HCT116 (cell line): ENCODE measurements around the gene CCL16. TPM values are rescaled to one million over a fixed set of nuclear protein-coding genes. Genes with fewer than 3 reads are reported as not detected.

Experiments used
- ATAC-seq: fragments of 200-7000 bp; cut with Tn5 transposase; 2 replicates; pipeline ENCODE4 v1.9.1; 2020; ENCODE audit warnings: mild to moderate bottlenecking, moderate library complexity
- BruUV-seq: library from RNA; stranded (reverse); fragments of 400-500 nt; replicated peaks from 2 replicates; lab custom pipeline; 2021; lab: Mats Ljungman, UMichigan
- CTCF ChIA-PET: fragments of 300-600 bp; sonication (Branson Sonifier 250); formaldehyde crosslinking; loops from one replicate; lab custom pipeline; 2021; ENCODE audit warnings: antibody characterized with exemption; lab: Charles Lee
- POLR2A ChIA-PET: fragments of 300-600, 350-600 bp; sonication (Branson Sonifier 250); formaldehyde crosslinking; loops from one replicate; lab custom pipeline; 2021; ENCODE audit warnings: antibody characterized with exemption; lab: Charles Lee
- RAD21 ChIA-PET, 2 experiments: fragments of 300-600 bp; sonication (Branson Sonifier 250); formaldehyde crosslinking; loops; one replicate each; lab custom pipeline; 2023; ENCODE audit warnings: low total read pairs in 2 of 2; ENCODE audit not compliant: uncharacterized antibody in 2 of 2, unreplicated experiment in 2 of 2, low non-redundant PET in 1 of 2; lab: Charles Lee
- DNase-seq: peaks from one replicate; pipeline ENCODE4 v3.0.0-alpha.2; 2010; ENCODE audit warnings: low read depth, low spot score
- H2AFZ ChIP-seq: fragments of 200-600 bp; shearing (Covaris generic), sonication (generic); 2 replicates; pipeline ENCODE4 v1.6.1; 2017; ENCODE audit warnings: low read depth, mixed run types, mixed read lengths, antibody characterized with exemption, low read length; ENCODE audit not compliant: poor library complexity, severe bottlenecking
- H3K27ac ChIP-seq: 2 replicates; pipeline ENCODE4 v1.5.1; 2012; ENCODE audit warnings: low read depth, low read length
- H3K27me3 ChIP-seq: fragments of 200-600 bp; sonication (generic); 2 replicates; pipeline ENCODE4 v1.6.1; 2016; ENCODE audit warnings: mixed run types, low read length, mixed read lengths; ENCODE audit not compliant: insufficient read depth
- H3K36me3 ChIP-seq, 2 experiments: fragments of 200-500 bp in 1 of 2; fragments of 200-600 bp in 1 of 2; sonication (Bioruptor generic) in 1 of 2; sonication (generic) in 1 of 2; 2 replicates each; pipeline versions ENCODE4 v1.5.1 to v1.6.1; 2014 to 2016; ENCODE audit warnings: low read length in 2 of 2, inconsistent platforms in 1 of 2, mixed read lengths in 1 of 2, mixed run types in 1 of 2; ENCODE audit not compliant: insufficient read depth in 2 of 2, control insufficient read depth in 1 of 2
- H3K4me1 ChIP-seq, 2 experiments: fragments of 200-600 bp in 1 of 2; sonication (generic) in 1 of 2; 2 replicates each; pipeline versions ENCODE4 v1.5.1 to v1.6.1; 2012 to 2017; ENCODE audit warnings: low read length in 2 of 2, inconsistent platforms in 1 of 2, mild to moderate bottlenecking in 1 of 2, mixed read lengths in 1 of 2, mixed run types in 1 of 2, moderate library complexity in 1 of 2; ENCODE audit not compliant: insufficient read depth in 2 of 2, control insufficient read depth in 1 of 2
- H3K4me2 ChIP-seq: fragments of 200-600 bp; sonication (generic); 2 replicates; pipeline ENCODE4 v1.6.1; 2017; ENCODE audit warnings: mixed run types, low read length, mixed read lengths
- H3K4me3 ChIP-seq, 2 experiments: fragments of 200-600 bp in 1 of 2; sonication (generic) in 1 of 2; replicated peaks in 1 of 2; 2 replicates each; pipeline ENCODE4 v1.5.1; 2011 to 2016; ENCODE audit warnings: low read length in 2 of 2, control low read depth in 1 of 2, low read depth in 1 of 2, mild to moderate bottlenecking in 1 of 2, mixed read lengths in 1 of 2, mixed run types in 1 of 2
- H3K79me2 ChIP-seq: fragments of 200-600 bp; sonication (generic); 2 replicates; pipeline ENCODE4 v1.6.1; 2017; ENCODE audit warnings: mild to moderate bottlenecking, mixed run types, low read length, moderate library complexity, mixed read lengths; ENCODE audit not compliant: insufficient read depth
- H3K9ac ChIP-seq: fragments of 200-600 bp; sonication (generic); 2 replicates; pipeline ENCODE4 v1.6.1; 2016; ENCODE audit warnings: low read length, mixed read lengths
- H3K9me2 ChIP-seq: fragments of 200-600 bp; sonication (generic), shearing (Covaris generic); 2 replicates; pipeline ENCODE4 v1.6.1; 2017; ENCODE audit warnings: mixed run types, mild to moderate bottlenecking, moderate library complexity; ENCODE audit not compliant: insufficient read depth
- H3K9me3 ChIP-seq, 2 experiments: fragments of 200-500 bp in 1 of 2; fragments of 200-600 bp in 1 of 2; sonication (Bioruptor generic) in 1 of 2; sonication (generic) in 1 of 2; 2 replicates each; pipeline ENCODE4 v1.6.1; 2014 to 2017; ENCODE audit warnings: low read length in 2 of 2, mixed read lengths in 2 of 2, inconsistent platforms in 1 of 2, low read depth in 1 of 2, mild to moderate bottlenecking in 1 of 2, mixed run types in 1 of 2, moderate library complexity in 1 of 2; ENCODE audit not compliant: control insufficient read depth in 1 of 2, insufficient read depth in 1 of 2
- H4K20me1 ChIP-seq: fragments of 200-600 bp; sonication (generic), shearing (Covaris generic); 2 replicates; pipeline ENCODE4 v1.6.1; 2017; ENCODE audit warnings: mixed run types, mild to moderate bottlenecking, moderate library complexity; ENCODE audit not compliant: insufficient read depth
- ELF1 ChIP-seq: IDR thresholded peaks from 2 replicates; pipeline ENCODE4 v1.6.1; 2012; ENCODE audit warnings: low read depth, borderline replicate concordance
- POLR2AphosphoS5 ChIP-seq: IDR thresholded peaks from 2 replicates; pipeline ENCODE4 v1.6.1; 2011; ENCODE audit warnings: mild to moderate bottlenecking, low read depth, low read length, moderate library complexity
- SRF ChIP-seq: IDR thresholded peaks from 2 replicates; pipeline ENCODE4 v1.6.1; 2012; ENCODE audit warnings: low read depth
- intact Hi-C: fragments of 100-400 bp; cut with micrococcal nuclease; formaldehyde crosslinking; loops from 2 replicates; pipeline ENCODE4 v1.10.0; 2022
- total RNA-seq: library from RNA; stranded (reverse); gene quantifications from one replicate; pipeline ENCODE4 v1.2.1, GENCODE V29; 2021; ENCODE audit not compliant: unreplicated experiment
- TF ChIP-seq, protein P1 (sequence below): IDR thresholded peaks from 2 replicates; pipeline ENCODE4 v1.6.1; 2012; ENCODE audit warnings: low read depth
- TF ChIP-seq, protein P2 (sequence below): IDR thresholded peaks from 2 replicates; pipeline ENCODE4 v1.6.1; 2012

CCL16 gene
- total RNA-seq, 1 experiment from 2014 or later = not detected

GRCh38 chr17:36024106-36024869, 43.0 kb upstream of the CCL16 start:
- no peaks in the 10 kb centered on the region for H4K20me1 ChIP-seq
- no peak overlapping the region for H3K4me3 ChIP-seq
- intact Hi-C loops = no loop called here
- RAD21 ChIA-PET = no interaction called here
- no peaks in the 10 kb centered on the region for H3K9me2 ChIP-seq
- H3K9ac ChIP-seq = no peak overlapping the region
- no peaks in the 10 kb centered on the region for H3K4me1 ChIP-seq
- POLR2A ChIA-PET = no interaction called here
- H3K4me2 ChIP-seq = no peak overlapping the region
- no peak overlapping the region for H3K27ac ChIP-seq
- H3K79me2 ChIP-seq = no peaks in the 10 kb centered on the region
- no peaks in the 10 kb centered on the region for H3K9me3 ChIP-seq
- no TSS peak for BruUV-seq
- no peak for ATAC-seq
- no peak overlapping the region for H2AFZ ChIP-seq
- H3K36me3 ChIP-seq = no peaks in the 10 kb centered on the region
- peaks cover 13% of the 10 kb centered on the region for H3K27me3 ChIP-seq
- TF ChIP-seq SRF (no peak), ELF1 (no peak), POLR2AphosphoS5 (no peak)
- TF ChIP-seq, protein P1, sequence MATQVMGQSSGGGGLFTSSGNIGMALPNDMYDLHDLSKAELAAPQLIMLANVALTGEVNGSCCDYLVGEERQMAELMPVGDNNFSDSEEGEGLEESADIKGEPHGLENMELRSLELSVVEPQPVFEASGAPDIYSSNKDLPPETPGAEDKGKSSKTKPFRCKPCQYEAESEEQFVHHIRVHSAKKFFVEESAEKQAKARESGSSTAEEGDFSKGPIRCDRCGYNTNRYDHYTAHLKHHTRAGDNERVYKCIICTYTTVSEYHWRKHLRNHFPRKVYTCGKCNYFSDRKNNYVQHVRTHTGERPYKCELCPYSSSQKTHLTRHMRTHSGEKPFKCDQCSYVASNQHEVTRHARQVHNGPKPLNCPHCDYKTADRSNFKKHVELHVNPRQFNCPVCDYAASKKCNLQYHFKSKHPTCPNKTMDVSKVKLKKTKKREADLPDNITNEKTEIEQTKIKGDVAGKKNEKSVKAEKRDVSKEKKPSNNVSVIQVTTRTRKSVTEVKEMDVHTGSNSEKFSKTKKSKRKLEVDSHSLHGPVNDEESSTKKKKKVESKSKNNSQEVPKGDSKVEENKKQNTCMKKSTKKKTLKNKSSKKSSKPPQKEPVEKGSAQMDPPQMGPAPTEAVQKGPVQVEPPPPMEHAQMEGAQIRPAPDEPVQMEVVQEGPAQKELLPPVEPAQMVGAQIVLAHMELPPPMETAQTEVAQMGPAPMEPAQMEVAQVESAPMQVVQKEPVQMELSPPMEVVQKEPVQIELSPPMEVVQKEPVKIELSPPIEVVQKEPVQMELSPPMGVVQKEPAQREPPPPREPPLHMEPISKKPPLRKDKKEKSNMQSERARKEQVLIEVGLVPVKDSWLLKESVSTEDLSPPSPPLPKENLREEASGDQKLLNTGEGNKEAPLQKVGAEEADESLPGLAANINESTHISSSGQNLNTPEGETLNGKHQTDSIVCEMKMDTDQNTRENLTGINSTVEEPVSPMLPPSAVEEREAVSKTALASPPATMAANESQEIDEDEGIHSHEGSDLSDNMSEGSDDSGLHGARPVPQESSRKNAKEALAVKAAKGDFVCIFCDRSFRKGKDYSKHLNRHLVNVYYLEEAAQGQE = no peak
- TF ChIP-seq, protein P2, sequence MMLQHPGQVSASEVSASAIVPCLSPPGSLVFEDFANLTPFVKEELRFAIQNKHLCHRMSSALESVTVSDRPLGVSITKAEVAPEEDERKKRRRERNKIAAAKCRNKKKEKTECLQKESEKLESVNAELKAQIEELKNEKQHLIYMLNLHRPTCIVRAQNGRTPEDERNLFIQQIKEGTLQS = no peak
- no peak for DNase-seq
- CTCF ChIA-PET = no interaction called here
